Endothelial cell (in vitro differentiated cells): ENCODE measurements around the gene MEI4. TPM values are rescaled to one million over a fixed set of nuclear protein-coding genes. Genes with fewer than 3 reads are reported as not detected.
"Not testable (repeated sequence)": the region's sequence is repeated elsewhere in the genome, so short reads cannot be mapped to it uniquely, and the experiment has no call there.

Experiments used
- DNase-seq: peaks from one replicate; pipeline ENCODE4 v3.0.0; 2021; ENCODE audit warnings: low spot score
- H3K27ac Mint-ChIP-seq: one replicate; pipeline ENCODE4 v1.8.0; 2021; ENCODE audit warnings: mixed read lengths, inconsistent platforms; ENCODE audit not compliant: unreplicated experiment
- H3K27me3 Mint-ChIP-seq: one replicate; pipeline ENCODE4 v1.8.0; 2021; ENCODE audit warnings: mild to moderate bottlenecking, moderate library complexity, mixed read lengths, inconsistent platforms; ENCODE audit not compliant: unreplicated experiment
- H3K36me3 Mint-ChIP-seq: one replicate; pipeline ENCODE4 v1.8.0; 2021; ENCODE audit warnings: mild to moderate bottlenecking, low read depth, mixed read lengths, inconsistent platforms; ENCODE audit not compliant: unreplicated experiment
- H3K4me1 Mint-ChIP-seq: one replicate; pipeline ENCODE4 v1.8.0; 2021; ENCODE audit warnings: mild to moderate bottlenecking, mixed read lengths, inconsistent platforms; ENCODE audit not compliant: unreplicated experiment
- H3K4me3 Mint-ChIP-seq: one replicate; pipeline ENCODE4 v1.8.0; 2021; ENCODE audit warnings: mild to moderate bottlenecking, mixed read lengths, inconsistent platforms; ENCODE audit not compliant: unreplicated experiment
- H3K9me3 Mint-ChIP-seq: one replicate; pipeline ENCODE4 v1.8.0; 2021; ENCODE audit warnings: mixed read lengths, inconsistent platforms; ENCODE audit not compliant: unreplicated experiment
- total RNA-seq: library from RNA; stranded (reverse); fragmentation: NEBNext Ultra II Directional; extraction: Animal tissue kit (Norgen Biotek cat#: 25700); gene quantifications from one replicate; pipeline ENCODE4 v1.2.1, GENCODE V29; 2021; ENCODE audit not compliant: unreplicated experiment
- TF ChIP-seq, protein P1 (sequence below): fragments of 200-600 bp; sonication (generic); IDR thresholded peaks from one replicate; pipeline ENCODE4 v1.5.0; 2021; ENCODE audit warnings: antibody characterized with exemption; ENCODE audit not compliant: unreplicated experiment

MEI4 gene
- total RNA-seq, 1 donor from 2014 or later = 0.38 TPM

DNA sequence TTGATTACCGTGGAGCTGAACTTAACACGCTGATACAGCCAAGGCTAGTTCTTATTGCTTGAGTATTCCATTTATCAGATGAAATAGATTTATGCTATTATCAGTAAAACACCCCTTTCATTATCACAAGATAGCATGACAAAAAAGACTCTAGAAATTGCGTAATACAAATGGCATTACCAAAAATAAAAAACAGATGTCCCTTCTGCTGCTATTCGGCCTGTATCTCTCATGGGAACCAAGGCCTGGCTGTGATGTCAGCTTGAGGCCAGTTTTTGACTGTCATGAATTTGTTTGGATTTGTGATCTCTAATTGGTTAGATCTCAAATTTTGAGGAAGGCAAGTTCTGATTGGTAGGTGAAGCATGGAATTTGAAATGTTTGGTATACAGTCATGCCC lies 25.2 kb downstream of the MEI4 start:
- TF ChIP-seq, protein P1, sequence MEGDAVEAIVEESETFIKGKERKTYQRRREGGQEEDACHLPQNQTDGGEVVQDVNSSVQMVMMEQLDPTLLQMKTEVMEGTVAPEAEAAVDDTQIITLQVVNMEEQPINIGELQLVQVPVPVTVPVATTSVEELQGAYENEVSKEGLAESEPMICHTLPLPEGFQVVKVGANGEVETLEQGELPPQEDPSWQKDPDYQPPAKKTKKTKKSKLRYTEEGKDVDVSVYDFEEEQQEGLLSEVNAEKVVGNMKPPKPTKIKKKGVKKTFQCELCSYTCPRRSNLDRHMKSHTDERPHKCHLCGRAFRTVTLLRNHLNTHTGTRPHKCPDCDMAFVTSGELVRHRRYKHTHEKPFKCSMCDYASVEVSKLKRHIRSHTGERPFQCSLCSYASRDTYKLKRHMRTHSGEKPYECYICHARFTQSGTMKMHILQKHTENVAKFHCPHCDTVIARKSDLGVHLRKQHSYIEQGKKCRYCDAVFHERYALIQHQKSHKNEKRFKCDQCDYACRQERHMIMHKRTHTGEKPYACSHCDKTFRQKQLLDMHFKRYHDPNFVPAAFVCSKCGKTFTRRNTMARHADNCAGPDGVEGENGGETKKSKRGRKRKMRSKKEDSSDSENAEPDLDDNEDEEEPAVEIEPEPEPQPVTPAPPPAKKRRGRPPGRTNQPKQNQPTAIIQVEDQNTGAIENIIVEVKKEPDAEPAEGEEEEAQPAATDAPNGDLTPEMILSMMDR = no peak
- no peak overlapping the region for H3K4me3 Mint-ChIP-seq
- no peaks in the 10 kb centered on the region for H3K9me3 Mint-ChIP-seq
- no peak overlapping the region for H3K27ac Mint-ChIP-seq
- no peak for DNase-seq
- H3K36me3 Mint-ChIP-seq = no peaks in the 10 kb centered on the region
- no peaks in the 10 kb centered on the region for H3K27me3 Mint-ChIP-seq
- H3K4me1 Mint-ChIP-seq = peaks cover 4% of the 10 kb centered on the region

DNA sequence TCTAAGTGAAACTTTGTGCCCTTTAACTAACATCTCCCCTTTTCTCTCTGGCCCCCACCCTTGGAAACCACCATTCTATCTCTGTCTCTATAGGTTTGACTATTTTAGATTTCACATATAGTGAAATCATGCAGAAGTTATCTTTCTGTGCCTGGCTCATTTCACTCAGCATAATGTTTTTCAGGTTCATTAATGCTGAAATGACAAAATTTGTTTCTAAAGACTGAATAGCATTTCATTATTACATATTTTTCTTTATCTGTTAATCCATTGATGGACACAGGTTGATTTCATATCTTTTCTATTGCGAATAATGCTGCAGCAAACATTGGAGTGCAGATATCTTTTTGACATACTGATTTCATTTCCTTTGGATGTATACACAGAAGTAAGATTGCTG lies 30.7 kb downstream of the MEI4 start:
- Mint-ChIP-seq H3K4me3 (no peak overlapping the region), H3K4me1 (peaks cover 4% of the 10 kb centered on the region), H3K27ac (no peak overlapping the region), H3K9me3 (no peaks in the 10 kb centered on the region), H3K27me3 (no peaks in the 10 kb centered on the region), H3K36me3 (no peaks in the 10 kb centered on the region)
- TF ChIP-seq, protein P1 = no peak
- DNase-seq = no peak

DNA sequence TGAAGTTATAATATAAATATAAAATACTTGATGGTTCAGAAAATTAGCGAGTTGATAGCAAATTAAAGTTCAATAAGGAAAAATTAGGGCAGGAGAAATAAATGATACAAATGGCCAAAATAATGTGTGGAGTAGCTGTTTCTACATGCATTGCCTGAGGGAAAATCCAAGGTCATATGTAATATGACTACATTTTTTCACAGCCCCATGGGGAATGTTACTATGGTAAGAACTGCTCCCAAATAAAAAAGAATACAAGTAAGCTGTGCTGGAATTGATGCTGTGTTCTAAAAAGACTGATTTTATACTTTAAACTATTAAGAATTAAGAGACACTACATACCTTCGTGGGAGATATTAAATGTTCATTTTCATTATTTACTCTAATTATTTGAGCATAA lies 34.1 kb downstream of the MEI4 start:
- no peak for DNase-seq
- no peaks in the 10 kb centered on the region for H3K27me3 Mint-ChIP-seq
- no peak overlapping the region for H3K4me3 Mint-ChIP-seq
- no peaks in the 10 kb centered on the region for H3K9me3 Mint-ChIP-seq
- H3K4me1 Mint-ChIP-seq = peaks cover 4% of the 10 kb centered on the region
- H3K36me3 Mint-ChIP-seq = no peaks in the 10 kb centered on the region
- TF ChIP-seq, protein P1 = no peak
- no peak overlapping the region for H3K27ac Mint-ChIP-seq

DNA sequence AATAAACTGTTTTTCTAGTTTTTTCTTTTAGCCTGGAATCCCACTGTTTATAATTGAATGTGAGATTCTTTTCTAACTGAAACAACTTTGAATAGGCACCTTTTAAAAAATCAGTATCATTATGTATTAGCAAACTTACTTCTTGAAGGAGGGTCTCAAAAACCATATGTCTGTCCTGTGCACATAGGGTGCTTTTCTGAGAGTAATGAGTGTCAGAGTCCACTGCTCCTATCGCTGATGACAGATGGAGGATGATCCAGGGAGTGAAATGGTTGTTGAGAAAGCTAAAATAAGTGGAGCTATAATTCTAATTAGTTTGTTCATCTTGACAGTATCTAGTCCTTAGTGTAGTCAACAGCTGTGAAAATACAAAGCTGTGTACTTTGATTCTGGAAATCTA lies 35.8 kb downstream of the MEI4 start:
- Mint-ChIP-seq H3K27me3 (no peaks in the 10 kb centered on the region), H3K27ac (no peak overlapping the region)
- no peak for DNase-seq

DNA sequence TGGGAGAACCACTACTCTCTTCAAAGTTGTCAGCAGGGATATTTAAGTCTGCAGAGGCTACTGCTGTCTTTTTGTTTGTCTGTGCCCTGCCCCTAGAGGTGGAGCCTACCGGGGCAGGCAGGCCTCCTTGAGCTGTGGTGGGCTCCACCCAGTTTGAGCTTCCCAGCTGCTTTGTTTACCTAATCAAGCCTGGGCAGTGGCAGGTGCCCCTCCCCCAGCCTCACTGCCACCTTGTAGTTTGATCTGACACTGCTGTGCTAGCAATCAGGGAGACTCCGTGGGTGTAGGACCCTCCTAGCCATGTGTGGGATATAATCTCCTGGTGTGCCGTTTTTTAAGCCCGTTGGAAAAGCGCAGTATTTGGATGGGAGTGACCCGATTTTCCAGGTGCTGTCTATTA lies 47.3 kb downstream of the MEI4 start:
- H3K9me3 Mint-ChIP-seq, H3K27ac Mint-ChIP-seq, H3K4me3 Mint-ChIP-seq, H3K27me3 Mint-ChIP-seq, H3K36me3 Mint-ChIP-seq, H3K4me1 Mint-ChIP-seq, DNase-seq: not testable (repeated sequence)

More for the DNA sequence above, 35.8 kb downstream of the MEI4 start:
- H3K36me3 Mint-ChIP-seq = no peaks in the 10 kb centered on the region
- TF ChIP-seq, protein P1 = no peak
- H3K4me3 Mint-ChIP-seq = no peak overlapping the region
- no peaks in the 10 kb centered on the region for H3K4me1 Mint-ChIP-seq
- no peaks in the 10 kb centered on the region for H3K9me3 Mint-ChIP-seq

DNA sequence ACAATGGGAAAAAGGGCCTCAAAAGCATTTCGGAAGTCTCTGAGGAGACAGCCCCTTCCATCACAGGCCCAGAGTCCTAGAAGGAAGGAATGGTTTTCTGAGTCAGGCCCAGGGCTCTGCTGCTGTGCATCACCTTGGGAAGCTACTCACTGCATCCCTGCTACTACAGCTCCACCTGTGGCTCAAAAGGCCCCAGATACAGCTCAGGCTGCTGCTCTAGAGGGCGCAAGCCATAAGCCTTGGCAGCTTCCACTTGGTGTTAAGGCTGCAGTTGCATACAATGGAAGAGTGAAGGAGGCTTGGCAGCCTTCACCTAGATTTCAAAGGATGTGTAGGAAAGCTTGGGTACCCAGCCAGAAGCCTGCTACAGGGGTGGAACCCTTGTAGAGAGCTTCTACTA lies 54.8 kb downstream of the MEI4 start:
- Mint-ChIP-seq H3K27me3 (peaks cover 1% of the 10 kb centered on the region), H3K27ac (no peak overlapping the region), H3K36me3 (peaks cover 3% of the 10 kb centered on the region), H3K4me1 (no peaks in the 10 kb centered on the region), H3K4me3 (no peak overlapping the region), H3K9me3 (no peaks in the 10 kb centered on the region)
- DNase-seq = no peak
- TF ChIP-seq, protein P1 = no peak
